Forelimb muscle (tissue), 1 donor: Measurements from ENCODE around the gene KCNAB1. TPM values are rescaled to one million over a fixed set of nuclear protein-coding genes. Genes with fewer than 3 reads are reported as not detected.
"Not testable (repeated sequence)": the region's sequence is repeated elsewhere in the genome, so short reads cannot be mapped to it uniquely, and the experiment has no call there.

ENCODE experiments used
- DNase-seq: peaks from one replicate; pipeline ENCODE4 v3.0.0-alpha.2; 2013; ENCODE audit warnings: low read depth
- polyA plus RNA-seq: library from polyadenylated mRNA; unstranded; fragments of 120-200 nt; gene quantifications from one replicate; pipeline ENCODE4 v1.2.1, GENCODE V29; 2013; ENCODE audit not compliant: insufficient read length

KCNAB1 gene
- polyA plus RNA-seq, 1 donor = 4.3 TPM

DNA sequence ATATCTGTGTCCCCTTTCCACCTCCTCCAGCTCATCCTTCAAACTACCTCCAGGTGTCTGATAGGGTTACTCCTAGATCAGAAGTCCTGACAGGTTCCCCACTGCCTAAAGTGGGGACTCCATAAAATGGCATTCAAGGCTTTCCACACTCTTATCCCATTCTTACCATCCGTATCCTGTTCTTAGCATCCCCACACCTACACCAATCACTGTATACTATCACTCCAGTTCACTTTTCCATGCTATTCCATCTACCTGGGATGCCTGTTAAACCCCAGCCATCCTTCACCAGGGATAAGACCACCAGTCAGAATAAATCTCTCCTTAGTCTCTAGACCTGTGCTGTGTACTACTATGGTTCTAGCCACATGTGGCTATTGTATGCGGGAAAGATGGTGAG lies 415.4 kb downstream of the KCNAB1 start:
- no peak for DNase-seq

- no peak for DNase-seq
Measured at GRCh38 chr3:156536524-156537316, 416.3 kb downstream of the KCNAB1 start.

DNA sequence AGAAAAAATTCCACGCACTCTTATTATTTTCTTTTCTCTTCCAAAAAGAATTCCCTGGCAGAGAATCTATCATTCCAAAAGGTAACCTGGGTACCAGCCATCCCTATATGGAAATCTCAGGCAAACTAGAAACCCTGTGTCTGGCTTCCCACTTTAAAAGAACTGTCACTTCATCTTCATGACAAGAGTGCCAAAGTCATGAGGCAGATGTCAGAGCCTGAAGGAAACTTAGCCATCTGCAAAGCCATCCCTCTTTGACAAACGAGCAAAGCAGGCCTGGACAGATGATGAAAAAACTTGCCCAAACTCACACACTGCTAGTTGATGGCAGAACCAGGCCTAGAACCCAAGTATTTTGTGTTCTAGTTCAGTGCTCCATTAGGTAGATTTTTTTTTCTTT lies 418.7 kb downstream of the KCNAB1 start:
- no peak for DNase-seq

GRCh38 chr3:156539802-156540201 lies 419.4 kb downstream of the KCNAB1 start:
- DNase-seq = no peak

DNA sequence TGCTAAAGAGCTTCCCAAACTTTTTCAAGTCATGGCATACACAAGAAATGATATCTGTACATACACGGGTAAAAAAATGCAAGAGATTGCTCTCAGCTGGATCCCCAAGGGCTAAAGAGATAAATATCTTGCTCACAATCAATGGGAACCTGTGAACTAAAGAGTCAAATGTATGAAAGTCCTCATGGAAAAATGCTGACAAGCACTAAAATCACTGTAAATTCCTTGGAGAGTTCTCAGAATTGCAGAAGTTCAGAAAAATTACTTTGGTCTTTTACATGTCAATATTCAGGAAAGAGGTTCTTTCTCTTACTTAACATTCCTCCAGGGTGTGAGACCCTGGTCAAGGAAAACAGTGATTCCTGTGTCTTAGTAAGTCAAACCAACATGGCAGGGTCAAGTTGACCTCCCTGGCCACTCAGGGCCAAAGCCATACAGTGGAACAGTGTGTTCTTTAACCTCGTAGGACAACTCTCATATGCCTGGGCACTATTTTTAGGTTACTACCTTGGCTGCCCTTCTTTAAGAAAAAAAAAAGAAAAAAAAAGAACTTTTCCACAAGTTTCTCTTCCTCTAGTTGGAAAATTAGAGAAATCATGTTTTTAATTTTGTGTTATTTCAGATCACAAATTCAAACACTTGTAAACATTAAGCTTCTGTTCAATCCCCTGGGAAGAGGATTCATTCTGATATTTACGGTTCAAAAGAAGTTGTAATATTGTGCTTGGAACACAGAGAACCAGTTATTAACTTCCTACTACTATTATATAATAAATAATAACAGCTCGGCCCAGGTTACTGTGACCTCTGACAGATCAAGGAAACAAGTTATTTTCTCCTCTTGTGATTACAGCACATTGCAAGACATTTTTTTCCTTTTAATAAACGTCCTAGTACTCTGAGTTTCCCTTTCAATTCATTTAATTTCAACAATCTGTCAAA lies 422.0 kb downstream of the KCNAB1 start:
- no peak for DNase-seq

DNA sequence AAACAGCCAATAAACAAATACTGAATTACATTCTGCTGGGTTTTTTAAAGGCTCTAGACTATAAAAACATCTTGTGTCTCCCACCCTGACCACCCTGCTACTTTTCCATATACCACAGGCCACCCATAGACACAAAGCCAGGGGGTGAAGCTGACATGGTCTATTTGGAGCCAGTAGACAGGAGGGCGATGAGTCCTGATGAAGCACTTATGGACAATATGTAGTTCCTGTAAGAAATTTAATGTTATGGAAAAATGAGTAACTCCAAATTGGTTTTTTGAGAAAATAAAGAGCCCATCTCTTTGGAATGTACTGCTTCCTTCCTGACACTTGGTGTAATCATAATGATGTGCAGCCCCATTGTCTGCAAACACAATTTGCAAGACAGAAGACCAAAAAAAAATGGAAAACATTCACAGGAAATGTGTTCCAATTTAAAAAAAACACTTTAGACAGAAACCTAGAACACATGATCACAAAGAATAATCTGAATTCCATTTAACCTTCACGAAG lies 422.7 kb downstream of the KCNAB1 start:
- DNase-seq = no peak

GRCh38 chr3:156547637-156548036 lies 427.3 kb downstream of the KCNAB1 start:
- DNase-seq = no peak

- DNase-seq = no peak
Measured at GRCh38 chr3:156548041-156548687, 427.8 kb downstream of the KCNAB1 start.

DNA sequence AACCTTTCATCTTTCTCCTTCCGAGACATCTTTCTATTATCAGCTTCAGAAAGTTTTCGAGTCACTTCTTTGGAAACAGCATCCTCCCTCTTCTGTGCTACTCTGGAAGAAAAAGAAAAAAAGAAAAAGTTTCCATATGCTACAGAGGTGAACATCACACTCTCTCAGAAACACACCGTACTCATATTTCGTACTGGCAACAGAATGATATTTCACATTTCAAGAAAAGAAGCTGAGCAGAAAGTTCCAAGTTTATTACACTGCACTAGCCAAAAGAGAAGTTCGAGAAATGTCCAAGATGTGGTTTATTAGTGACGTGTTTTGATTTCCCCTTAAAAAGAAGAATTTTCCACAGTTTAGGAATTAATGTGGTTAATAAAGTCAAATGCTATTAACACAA lies 428.5 kb downstream of the KCNAB1 start:
- no peak for DNase-seq

GRCh38 chr3:156551261-156551660 lies 430.9 kb downstream of the KCNAB1 start:
- DNase-seq = no peak

DNA sequence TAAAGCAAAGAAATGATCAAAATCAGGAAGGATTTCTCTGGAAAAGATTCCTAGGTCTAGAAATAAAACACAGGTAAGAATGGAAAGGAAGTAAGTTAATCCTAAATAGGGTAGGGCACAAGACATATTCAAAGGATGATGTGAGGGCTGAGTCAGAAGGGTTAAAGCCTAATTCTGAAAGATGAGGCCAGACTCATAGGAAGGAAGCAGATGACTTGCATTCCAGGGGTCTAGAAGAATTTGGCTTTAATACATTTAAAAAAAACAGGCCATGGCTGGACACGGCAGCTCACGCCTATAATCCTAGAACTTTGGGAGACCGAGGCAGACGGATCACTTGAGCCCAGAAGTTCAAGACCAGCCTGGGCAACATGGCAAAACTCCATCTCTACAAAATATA lies 431.4 kb downstream of the KCNAB1 start:
- DNase-seq = no peak

DNA sequence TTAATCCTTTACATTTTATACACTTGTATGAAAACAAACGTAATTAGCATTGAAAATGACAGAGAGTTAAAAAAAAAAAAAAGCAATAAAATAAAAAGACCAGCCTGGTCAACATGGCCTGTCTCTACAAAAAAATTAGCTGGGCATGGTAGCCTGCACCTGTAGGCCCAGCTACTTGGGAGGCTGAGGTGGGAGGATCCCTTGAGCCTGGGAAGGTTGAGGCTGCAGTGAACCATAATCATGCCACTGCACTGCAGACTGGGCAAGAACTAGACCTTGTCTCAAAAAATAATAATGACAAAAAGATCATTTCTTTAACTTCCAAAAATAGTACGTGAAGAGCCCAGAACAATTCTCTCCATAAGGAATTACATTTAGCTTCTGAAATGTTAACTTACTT lies 432.6 kb downstream of the KCNAB1 start:
- DNase-seq = no peak

GRCh38 chr3:156553705-156554356 lies 433.5 kb downstream of the KCNAB1 start:
- no peak for DNase-seq

DNA sequence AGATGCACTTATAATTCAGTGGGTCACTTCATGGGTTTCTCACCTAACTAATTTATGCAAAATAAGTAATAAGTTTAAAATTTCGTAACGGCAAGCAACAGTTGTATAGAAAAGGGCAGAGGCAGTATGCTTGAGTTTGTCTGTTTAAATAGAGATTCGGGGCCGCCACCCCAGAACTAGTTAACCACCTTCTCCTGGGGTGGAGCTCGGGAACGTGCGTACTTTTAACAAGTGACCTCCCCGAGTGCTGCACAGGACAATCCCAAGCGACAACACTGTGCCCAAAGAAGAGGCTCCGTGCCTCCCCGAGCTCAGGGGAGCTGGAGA lies 434.1 kb downstream of the KCNAB1 start:
- no peak for DNase-seq

GRCh38 chr3:156554842-156555687 lies 434.7 kb downstream of the KCNAB1 start, which contains the start of gene SSR3:
Gene SSR3 (minus strand): TSS chr3:156555117. CDS start chr3:156555089, 28 bp downstream.
- DNase-seq = peak; percentile 96

- no peak for DNase-seq
Measured at GRCh38 chr3:156558389-156558788, 438.0 kb downstream of the KCNAB1 start.

DNA sequence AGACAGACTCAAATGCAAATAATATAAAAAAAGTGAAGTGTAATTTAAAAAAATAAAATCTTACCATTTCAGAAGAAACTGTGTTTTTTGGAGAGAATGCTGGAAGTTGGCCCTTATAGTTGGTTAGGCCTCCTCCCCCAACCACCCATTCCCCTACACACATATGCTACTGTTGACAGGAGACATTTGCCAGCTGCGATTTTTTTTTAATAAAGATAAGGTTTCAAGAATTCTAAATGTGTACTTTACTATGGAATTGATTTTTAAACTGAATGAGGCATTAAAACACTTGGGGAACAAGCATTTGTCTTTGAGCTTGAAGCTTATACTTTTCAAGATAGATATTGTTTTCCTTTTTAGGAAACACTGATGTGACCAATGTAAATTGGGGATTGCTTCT lies 438.9 kb downstream of the KCNAB1 start:
- DNase-seq = no peak

- no peak for DNase-seq
Measured at GRCh38 chr3:156561533-156561932, 441.2 kb downstream of the KCNAB1 start.

GRCh38 chr3:156562486-156562885 lies 442.1 kb downstream of the KCNAB1 start:
- DNase-seq = not testable (repeated sequence)

GRCh38 chr3:156563900-156564682 lies 443.7 kb downstream of the KCNAB1 start:
- DNase-seq = no peak
